Measurements from ENCODE around the gene MMP7.

MMP7 gene

DNA sequence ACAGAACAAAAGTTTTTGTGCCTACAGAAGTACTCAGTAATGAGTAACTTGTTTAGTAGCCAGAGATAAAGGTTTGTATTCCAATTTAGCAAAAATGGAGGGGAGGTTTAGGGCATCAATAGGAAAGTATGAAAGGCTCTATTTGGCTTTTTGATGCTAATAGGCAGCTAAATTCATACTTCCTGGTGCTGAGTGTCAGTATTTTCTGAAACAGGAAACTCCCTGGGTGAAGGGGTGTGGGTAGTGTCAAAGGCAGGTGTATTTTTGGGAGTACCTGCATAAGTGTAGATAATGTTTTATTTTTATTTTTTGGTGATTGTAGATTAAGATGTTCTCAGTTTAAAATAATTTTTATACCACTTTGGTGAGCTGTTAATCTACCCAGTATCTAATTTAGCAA lies 29.3 kb upstream of the MMP7 start:
- TF ChIP-seq, protein P1, sequence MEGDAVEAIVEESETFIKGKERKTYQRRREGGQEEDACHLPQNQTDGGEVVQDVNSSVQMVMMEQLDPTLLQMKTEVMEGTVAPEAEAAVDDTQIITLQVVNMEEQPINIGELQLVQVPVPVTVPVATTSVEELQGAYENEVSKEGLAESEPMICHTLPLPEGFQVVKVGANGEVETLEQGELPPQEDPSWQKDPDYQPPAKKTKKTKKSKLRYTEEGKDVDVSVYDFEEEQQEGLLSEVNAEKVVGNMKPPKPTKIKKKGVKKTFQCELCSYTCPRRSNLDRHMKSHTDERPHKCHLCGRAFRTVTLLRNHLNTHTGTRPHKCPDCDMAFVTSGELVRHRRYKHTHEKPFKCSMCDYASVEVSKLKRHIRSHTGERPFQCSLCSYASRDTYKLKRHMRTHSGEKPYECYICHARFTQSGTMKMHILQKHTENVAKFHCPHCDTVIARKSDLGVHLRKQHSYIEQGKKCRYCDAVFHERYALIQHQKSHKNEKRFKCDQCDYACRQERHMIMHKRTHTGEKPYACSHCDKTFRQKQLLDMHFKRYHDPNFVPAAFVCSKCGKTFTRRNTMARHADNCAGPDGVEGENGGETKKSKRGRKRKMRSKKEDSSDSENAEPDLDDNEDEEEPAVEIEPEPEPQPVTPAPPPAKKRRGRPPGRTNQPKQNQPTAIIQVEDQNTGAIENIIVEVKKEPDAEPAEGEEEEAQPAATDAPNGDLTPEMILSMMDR (IDR thresholded peaks at IDR 0.05; ENCODE audit: low read depth, low read length, missing control alignments), result no peak
- in situ Hi-C loops (cut with HindIII; ENCODE audit: low sequenced_read_pairs), result no loop called here
- no peak for DNase-seq (ENCODE audit: low read depth)
- no peak overlapping the region for H3K4me3 ChIP-seq (ENCODE audit: low read depth, low read length)

DNA sequence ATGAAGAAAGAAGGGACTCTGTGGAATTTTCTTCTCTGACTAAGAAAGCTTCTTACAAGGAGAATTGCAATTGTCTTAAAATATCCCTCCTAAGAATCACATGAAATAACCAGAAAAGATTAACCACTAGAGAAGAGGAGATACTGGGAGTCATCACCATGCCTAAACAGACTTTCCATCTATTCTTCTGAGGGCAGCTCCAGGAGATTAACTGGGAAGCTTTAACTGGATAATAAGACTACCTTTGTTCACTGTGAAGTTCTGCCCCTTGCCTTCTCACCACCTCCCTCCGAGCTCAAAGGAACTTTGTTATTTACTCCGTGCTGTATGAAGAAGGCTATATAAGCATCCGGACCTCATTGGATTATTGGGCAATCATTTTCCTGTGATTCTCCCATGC lies 24.5 kb upstream of the MMP7 start:
- in situ Hi-C loops (cut with HindIII; ENCODE audit: low sequenced_read_pairs), result no loop called here
- no peak for DNase-seq (ENCODE audit: low read depth)
- TF ChIP-seq, protein P1 (IDR thresholded peaks at IDR 0.05; ENCODE audit: low read depth, low read length, missing control alignments), result no peak
- no peak overlapping the region for H3K4me3 ChIP-seq (ENCODE audit: low read depth, low read length)

DNA sequence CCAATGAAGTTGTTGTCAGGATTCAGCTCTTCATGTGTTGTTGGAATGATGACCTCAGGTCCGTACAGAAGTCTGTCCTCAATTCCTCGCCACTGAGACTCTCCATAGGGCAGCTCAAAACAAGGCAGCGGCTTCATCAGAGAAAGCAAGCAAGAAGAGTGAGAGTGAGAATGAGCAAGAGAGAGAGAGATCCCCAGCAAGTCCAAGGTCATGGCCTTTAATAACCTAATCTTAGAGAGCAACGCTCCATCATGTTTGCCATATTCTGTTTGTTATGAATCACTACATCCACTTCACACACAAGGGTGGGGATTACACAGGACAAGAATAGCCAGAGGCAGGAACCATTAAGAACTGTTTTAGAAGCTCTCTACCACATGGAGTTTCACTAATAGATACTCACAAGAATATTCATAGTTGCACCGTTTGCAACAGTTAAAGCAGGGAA lies 23.3 kb upstream of the MMP7 start:
- TF ChIP-seq, protein P1 (IDR thresholded peaks at IDR 0.05; ENCODE audit: low read depth, low read length, missing control alignments), result no peak
- in situ Hi-C loops (cut with HindIII; ENCODE audit: low sequenced_read_pairs), result no loop called here

DNA sequence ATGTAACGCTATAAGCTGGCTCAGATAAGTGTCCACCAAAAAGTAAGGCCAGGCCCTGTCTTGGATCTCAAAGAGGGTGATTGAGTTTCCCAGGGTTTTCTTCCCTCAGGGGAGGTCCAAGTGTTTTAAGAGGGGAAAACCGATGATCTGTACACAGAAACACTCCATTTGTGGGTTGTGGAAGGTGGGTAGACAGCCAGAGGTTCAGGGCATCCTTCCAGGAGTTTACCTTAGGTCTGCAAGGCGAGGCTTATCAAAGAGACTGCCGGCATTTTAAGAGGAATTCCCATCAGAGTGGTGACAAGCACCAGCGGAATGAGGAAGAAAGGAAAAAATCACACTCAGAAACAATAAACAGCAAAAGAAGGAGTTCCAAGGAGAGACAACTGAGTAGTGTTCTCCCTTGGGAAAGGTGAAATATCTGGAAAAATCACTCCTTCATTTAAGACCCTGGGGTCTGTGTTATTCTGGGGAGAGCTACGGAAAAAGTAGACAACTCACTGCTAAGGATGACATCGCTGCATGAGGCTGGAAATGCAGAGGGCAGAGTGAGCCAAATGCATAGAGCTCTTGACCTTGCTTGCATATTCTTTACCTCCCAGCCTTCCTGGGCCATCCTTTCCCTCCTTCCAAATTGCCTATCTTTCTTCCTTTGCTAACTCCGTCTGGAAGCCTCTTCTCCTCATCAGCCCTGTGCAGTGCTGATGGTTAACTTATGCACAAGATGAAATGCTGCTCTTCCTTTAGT lies 22.1 kb upstream of the MMP7 start:
- in situ Hi-C loops (cut with HindIII; ENCODE audit: low sequenced_read_pairs), result no loop called here
- TF ChIP-seq, protein P1 (IDR thresholded peaks at IDR 0.05; ENCODE audit: low read depth, low read length, missing control alignments), result no peak
- DNase-seq (ENCODE audit: low read depth), result peak; percentile 87
- no peak overlapping the region for H3K4me3 ChIP-seq (ENCODE audit: low read depth, low read length)

More for the DNA sequence above, 23.3 kb upstream of the MMP7 start:
- H3K4me3 ChIP-seq (ENCODE audit: low read depth, low read length), result no peak overlapping the region
- no peak for DNase-seq (ENCODE audit: low read depth)

DNA sequence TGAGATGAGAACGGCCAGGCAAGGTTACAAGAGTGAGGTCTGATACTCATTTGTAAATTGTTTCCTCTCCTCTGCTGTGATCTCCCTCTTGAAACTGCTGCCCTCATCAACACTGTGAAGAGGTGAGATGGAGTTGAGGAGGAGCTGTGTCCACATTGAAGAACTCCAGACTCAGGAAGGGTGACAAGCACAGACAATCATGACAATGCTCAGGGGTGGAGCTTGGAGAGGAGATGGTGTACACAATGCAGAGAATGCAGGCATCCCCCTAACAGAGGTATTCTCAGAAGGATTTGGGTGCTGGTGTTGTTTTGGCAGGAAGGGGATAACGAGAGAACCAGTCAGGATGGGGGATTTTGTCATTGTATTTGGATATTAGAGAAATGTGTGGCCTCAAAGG lies 21.5 kb upstream of the MMP7 start:
- TF ChIP-seq, protein P1 (IDR thresholded peaks at IDR 0.05; ENCODE audit: low read depth, low read length, missing control alignments), result no peak
- DNase-seq (ENCODE audit: low read depth), result no peak
- H3K4me3 ChIP-seq (ENCODE audit: low read depth, low read length), result no peak overlapping the region
- in situ Hi-C loops (cut with HindIII; ENCODE audit: low sequenced_read_pairs), result no loop called here

GRCh38 chr11:102551169-102551781 lies 20.7 kb upstream of the MMP7 start:
- TF ChIP-seq, protein P1 (IDR thresholded peaks at IDR 0.05; ENCODE audit: low read depth, low read length, missing control alignments), result no peak
- DNase-seq (ENCODE audit: low read depth), result no peak
- no peak overlapping the region for H3K4me3 ChIP-seq (ENCODE audit: low read depth, low read length)
- in situ Hi-C loops (cut with HindIII; ENCODE audit: low sequenced_read_pairs), result no loop called here

Measured in astrocyte of the cerebellum (primary cell).